Chondrocyte (in vitro differentiated cells): ENCODE results near the gene TEX101. TPM values are rescaled to one million over a fixed set of nuclear protein-coding genes. Genes with fewer than 3 reads are reported as not detected.
"Not testable (repeated sequence)": the region's sequence is repeated elsewhere in the genome, so short reads cannot be mapped to it uniquely, and the experiment has no call there.

Source experiments
- DNase-seq: peaks from one replicate; pipeline ENCODE4 v3.0.0; 2021; ENCODE audit warnings: mixed read lengths, low spot score
- H3K27ac Mint-ChIP-seq: one replicate; pipeline ENCODE4 v1.8.0; 2021; ENCODE audit warnings: mild to moderate bottlenecking, moderate library complexity, mixed read lengths; ENCODE audit not compliant: unreplicated experiment
- H3K27me3 Mint-ChIP-seq: 2 replicates; pipeline ENCODE4 v1.8.0; 2021; ENCODE audit warnings: low read depth, mixed read lengths
- H3K36me3 Mint-ChIP-seq: 2 replicates; pipeline ENCODE4 v1.8.0; 2021; ENCODE audit warnings: low read depth, mixed read lengths
- H3K4me1 Mint-ChIP-seq: 2 replicates; pipeline ENCODE4 v1.8.0; 2021; ENCODE audit warnings: low read depth, mild to moderate bottlenecking, mixed read lengths
- H3K4me3 Mint-ChIP-seq: one replicate; pipeline ENCODE4 v1.8.0; 2021; ENCODE audit warnings: mild to moderate bottlenecking, moderate library complexity, mixed read lengths; ENCODE audit not compliant: unreplicated experiment
- H3K9me3 Mint-ChIP-seq: 2 replicates; pipeline ENCODE4 v1.8.0; 2021; ENCODE audit warnings: low read depth, mixed read lengths
- total RNA-seq: library from RNA; stranded (reverse); gene quantifications from 3 replicates; pipeline ENCODE4 v1.2.1, GENCODE V29; 2021
- TF ChIP-seq, protein P1 (sequence below): fragments of 200-600 bp; sonication (generic); IDR thresholded peaks from 2 replicates; pipeline ENCODE4 v1.5.0; 2021; ENCODE audit warnings: antibody characterized with exemption, mild to moderate bottlenecking, moderate library complexity

The TEX101 gene
- total RNA-seq, 1 donor from 2014 or later, result not detected

DNA sequence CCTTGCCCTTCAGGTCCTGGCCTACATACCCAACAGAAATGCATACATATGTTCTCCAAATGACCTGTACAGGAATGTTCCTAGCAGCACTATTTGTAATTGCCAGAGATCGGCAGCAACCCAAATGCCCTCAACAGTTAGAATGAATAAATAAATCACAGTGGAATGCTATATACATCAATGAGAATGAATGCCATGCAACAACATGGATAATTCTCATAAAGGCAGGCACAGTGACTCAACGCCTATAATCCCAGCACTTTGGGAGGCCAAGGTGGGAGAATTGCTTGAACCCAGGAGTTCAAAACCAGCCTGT lies 18.6 kb downstream of the TEX101 start:
- H3K9me3 Mint-ChIP-seq, result no peaks in the 10 kb centered on the region
- no peak overlapping the region for H3K4me3 Mint-ChIP-seq
- TF ChIP-seq, protein P1, sequence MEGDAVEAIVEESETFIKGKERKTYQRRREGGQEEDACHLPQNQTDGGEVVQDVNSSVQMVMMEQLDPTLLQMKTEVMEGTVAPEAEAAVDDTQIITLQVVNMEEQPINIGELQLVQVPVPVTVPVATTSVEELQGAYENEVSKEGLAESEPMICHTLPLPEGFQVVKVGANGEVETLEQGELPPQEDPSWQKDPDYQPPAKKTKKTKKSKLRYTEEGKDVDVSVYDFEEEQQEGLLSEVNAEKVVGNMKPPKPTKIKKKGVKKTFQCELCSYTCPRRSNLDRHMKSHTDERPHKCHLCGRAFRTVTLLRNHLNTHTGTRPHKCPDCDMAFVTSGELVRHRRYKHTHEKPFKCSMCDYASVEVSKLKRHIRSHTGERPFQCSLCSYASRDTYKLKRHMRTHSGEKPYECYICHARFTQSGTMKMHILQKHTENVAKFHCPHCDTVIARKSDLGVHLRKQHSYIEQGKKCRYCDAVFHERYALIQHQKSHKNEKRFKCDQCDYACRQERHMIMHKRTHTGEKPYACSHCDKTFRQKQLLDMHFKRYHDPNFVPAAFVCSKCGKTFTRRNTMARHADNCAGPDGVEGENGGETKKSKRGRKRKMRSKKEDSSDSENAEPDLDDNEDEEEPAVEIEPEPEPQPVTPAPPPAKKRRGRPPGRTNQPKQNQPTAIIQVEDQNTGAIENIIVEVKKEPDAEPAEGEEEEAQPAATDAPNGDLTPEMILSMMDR, result no peak
- no peak overlapping the region for H3K27ac Mint-ChIP-seq
- peaks cover 7% of the 10 kb centered on the region for H3K27me3 Mint-ChIP-seq
- H3K4me1 Mint-ChIP-seq, result peaks cover 2% of the 10 kb centered on the region
- H3K36me3 Mint-ChIP-seq, result peaks cover 2% of the 10 kb centered on the region
- no peak for DNase-seq

DNA sequence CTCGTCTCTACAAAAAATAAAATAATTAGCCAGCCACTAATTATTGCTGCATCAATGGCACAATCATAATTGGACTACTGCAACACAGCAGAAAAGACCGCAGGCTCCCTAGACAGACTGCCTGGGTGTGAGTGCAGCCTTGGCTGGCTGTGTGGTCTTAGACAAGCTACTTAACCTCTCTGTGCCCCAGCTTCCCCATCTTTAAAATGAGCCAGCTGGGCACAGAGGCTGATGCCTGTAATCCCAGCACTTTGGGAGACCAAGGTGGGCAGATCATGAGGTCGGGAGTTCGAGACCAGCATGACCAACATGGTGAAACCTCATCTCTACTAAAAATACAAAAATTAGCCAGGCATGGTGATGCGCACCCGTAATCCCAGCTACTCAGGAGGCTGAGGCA lies 19.0 kb downstream of the TEX101 start:
- H3K4me1 Mint-ChIP-seq, result peaks cover 6% of the 10 kb centered on the region
- no peak overlapping the region for H3K4me3 Mint-ChIP-seq
- H3K9me3 Mint-ChIP-seq, result no peaks in the 10 kb centered on the region
- H3K27ac Mint-ChIP-seq, result no peak overlapping the region
- H3K27me3 Mint-ChIP-seq, result peaks cover 7% of the 10 kb centered on the region
- peaks cover 2% of the 10 kb centered on the region for H3K36me3 Mint-ChIP-seq
- TF ChIP-seq, protein P1, result no peak
- DNase-seq, result no peak

DNA sequence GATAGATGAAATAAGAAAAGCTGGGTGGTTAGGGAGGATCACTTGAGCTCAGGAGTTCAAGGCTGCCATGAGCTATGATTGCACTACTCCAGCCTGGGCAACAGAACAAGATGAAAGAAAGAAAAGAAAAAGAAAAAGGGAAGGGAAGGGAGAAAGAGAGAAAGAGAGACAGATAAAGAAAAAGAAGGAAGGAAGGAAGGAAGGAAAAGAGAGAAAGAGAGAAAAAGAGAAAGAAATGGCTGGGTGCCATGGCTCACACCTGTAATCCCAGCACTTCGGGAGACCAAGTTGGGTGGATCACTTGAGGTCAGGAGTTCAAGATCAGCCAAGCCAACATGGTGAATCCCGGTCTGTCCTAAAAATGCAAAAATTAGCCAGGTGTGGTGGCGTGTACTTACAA lies 21.1 kb downstream of the TEX101 start:
- Mint-ChIP-seq H3K27ac (no peak overlapping the region), H3K9me3 (no peaks in the 10 kb centered on the region), H3K36me3 (peaks cover 2% of the 10 kb centered on the region), H3K27me3 (peaks cover 12% of the 10 kb centered on the region), H3K4me3 (no peak overlapping the region), H3K4me1 (peaks cover 9% of the 10 kb centered on the region)
- TF ChIP-seq, protein P1, result no peak
- DNase-seq, result no peak

DNA sequence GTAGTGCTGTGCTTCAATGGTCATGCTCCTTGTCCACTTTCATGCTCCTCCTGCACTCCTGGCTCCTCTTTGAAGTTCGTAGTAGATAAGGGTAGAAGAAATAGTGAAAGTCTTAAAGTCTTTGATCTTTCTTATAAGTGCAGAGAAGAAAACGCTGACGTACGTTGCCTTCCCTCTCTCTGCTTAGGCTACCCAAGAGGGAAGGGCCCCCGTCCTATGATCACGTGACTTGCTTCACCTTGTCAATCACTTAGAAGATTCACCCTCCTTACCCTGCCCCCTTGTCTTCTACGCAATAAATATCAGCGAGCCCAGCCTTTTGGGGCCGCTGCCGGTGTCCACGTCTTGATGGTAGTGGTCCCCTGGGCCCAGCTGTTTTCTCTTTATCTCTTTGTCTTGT lies 22.6 kb downstream of the TEX101 start:
- not testable (repeated sequence) for H3K4me1 Mint-ChIP-seq, H3K36me3 Mint-ChIP-seq, H3K4me3 Mint-ChIP-seq

DNA sequence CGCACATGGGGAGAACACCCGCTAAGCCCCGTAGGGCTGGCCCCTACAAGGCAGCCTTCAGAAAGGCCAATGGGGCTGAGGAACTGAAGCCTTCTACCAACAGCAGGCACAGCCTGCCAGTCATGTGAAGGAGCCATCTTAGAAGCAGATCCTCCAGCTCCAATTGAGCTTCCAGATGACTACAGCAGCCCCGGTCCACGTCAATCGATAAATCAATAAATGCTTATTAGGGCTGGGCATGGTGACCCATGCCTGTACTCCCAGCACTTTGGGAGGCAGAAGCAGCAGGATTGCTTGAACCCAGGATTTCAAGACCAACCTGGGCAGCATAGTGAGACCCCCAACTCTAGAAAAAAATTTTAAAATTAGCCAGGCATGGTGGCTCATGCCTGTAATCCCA lies 23.0 kb downstream of the TEX101 start:
- TF ChIP-seq, protein P1, result no peak
- Mint-ChIP-seq H3K9me3 (no peaks in the 10 kb centered on the region), H3K27ac (no peak overlapping the region), H3K27me3 (peaks cover 18% of the 10 kb centered on the region), H3K4me3 (no peak overlapping the region), H3K4me1 (peaks cover 9% of the 10 kb centered on the region), H3K36me3 (peaks cover 2% of the 10 kb centered on the region)
- DNase-seq, result no peak

More for the DNA sequence above, 22.6 kb downstream of the TEX101 start:
- DNase-seq, H3K9me3 Mint-ChIP-seq, H3K27ac Mint-ChIP-seq: not testable (repeated sequence)
- peaks cover 18% of the 10 kb centered on the region for H3K27me3 Mint-ChIP-seq

DNA sequence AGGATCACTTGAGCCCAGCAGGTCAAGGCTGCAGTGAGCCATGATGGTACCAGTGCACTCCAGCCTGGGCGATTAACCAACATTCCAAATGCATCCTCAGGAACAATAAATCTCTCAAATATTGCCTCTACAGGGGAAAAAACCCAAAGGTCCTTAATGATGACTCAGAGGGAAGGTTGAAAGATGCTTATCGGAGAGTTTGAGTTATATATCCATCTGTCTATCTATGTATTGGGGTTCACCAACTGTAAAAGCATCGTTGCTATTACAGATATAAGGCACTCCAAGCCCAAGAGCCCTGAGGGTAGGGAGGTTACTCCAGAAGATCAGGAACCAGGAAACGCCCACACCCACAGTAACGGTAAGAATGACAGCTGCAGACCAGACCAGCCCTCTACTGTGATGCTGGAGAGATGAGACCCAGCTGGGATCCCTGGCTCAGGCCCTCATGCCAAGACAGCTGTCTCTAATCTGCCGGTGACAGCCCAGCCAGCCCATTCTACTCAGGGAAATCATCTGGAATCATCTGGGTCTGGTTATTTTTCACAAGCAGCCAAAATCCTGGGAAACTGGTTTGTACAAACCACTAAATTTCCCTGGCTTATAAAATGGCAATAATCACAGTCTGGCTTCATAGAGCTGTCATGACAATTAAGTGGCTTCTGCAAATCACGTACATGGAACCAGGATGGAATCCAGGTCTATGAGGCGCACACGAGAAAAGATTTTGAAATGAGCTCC lies 23.8 kb downstream of the TEX101 start:
- no peak for DNase-seq
- Mint-ChIP-seq H3K27me3 (peaks cover 22% of the 10 kb centered on the region), H3K9me3 (no peaks in the 10 kb centered on the region), H3K4me3 (no peak overlapping the region), H3K36me3 (peaks cover 2% of the 10 kb centered on the region), H3K27ac (no peak overlapping the region), H3K4me1 (peaks cover 9% of the 10 kb centered on the region)
- TF ChIP-seq, protein P1, result no peak
